Mesendoderm (in vitro differentiated cells): ENCODE data around the gene SELENOK.
A peak's percentile ranks its signal among the peaks of the same experiment; 100 is the strongest.

Experiments
- DNase-seq: peaks from one replicate; pipeline ENCODE4 v3.0.0; 2013
- H2AK5ac ChIP-seq: 2 replicates; pipeline ENCODE4 v1.6.1; 2013; ENCODE audit warnings: low read length, inconsistent platforms
- H2BK120ac ChIP-seq: 2 replicates; pipeline ENCODE4 v1.6.1; 2013; ENCODE audit warnings: low read depth, mild to moderate bottlenecking, low read length, moderate library complexity, mixed read lengths
- H2BK15ac ChIP-seq: replicated peaks from 2 replicates; pipeline ENCODE4 v1.6.1; 2013; ENCODE audit warnings: low read depth, mild to moderate bottlenecking, moderate library complexity
- H2BK5ac ChIP-seq: 2 replicates; pipeline ENCODE4 v1.6.1; 2013; ENCODE audit warnings: low read length, inconsistent platforms
- H3K18ac ChIP-seq: 2 replicates; pipeline ENCODE4 v1.6.1; 2013; ENCODE audit warnings: mild to moderate bottlenecking, low read length, mixed read lengths
- H3K23ac ChIP-seq: one replicate; pipeline ENCODE4 v1.6.1; 2013; ENCODE audit warnings: low read length
- H3K27ac ChIP-seq: 2 replicates; pipeline ENCODE4 v1.5.1; 2013; ENCODE audit warnings: low read depth, mild to moderate bottlenecking, inconsistent platforms, low read length, moderate library complexity
- H3K27me3 ChIP-seq: 2 replicates; pipeline ENCODE4 v1.6.1; 2013; ENCODE audit warnings: low read length, control low read depth, mild to moderate bottlenecking, inconsistent platforms; ENCODE audit not compliant: insufficient read depth, poor library complexity
- H3K36me3 ChIP-seq: 2 replicates; pipeline ENCODE4 v1.6.1; 2013; ENCODE audit warnings: low read length, inconsistent platforms; ENCODE audit not compliant: control insufficient read depth, insufficient read depth
- H3K4ac ChIP-seq: one replicate; pipeline ENCODE4 v1.6.1; 2013; ENCODE audit warnings: low read depth, mild to moderate bottlenecking, low read length, moderate library complexity
- H3K4me1 ChIP-seq: 2 replicates; pipeline ENCODE4 v1.6.1; 2013; ENCODE audit warnings: low read depth, low read length, inconsistent platforms; ENCODE audit not compliant: control insufficient read depth
- H3K4me2 ChIP-seq: 2 replicates; pipeline ENCODE4 v1.6.1; 2013; ENCODE audit warnings: low read length
- H3K4me3 ChIP-seq: 2 replicates; pipeline ENCODE4 v1.5.1; 2013; ENCODE audit warnings: mild to moderate bottlenecking, low read length
- H3K56ac ChIP-seq: one replicate; pipeline ENCODE4 v1.6.1; 2013; ENCODE audit warnings: low read length
- H3K79me1 ChIP-seq: 2 replicates; pipeline ENCODE4 v1.6.1; 2013; ENCODE audit warnings: low read length, inconsistent platforms
- H3K79me2 ChIP-seq: 2 replicates; pipeline ENCODE4 v1.6.1; 2013; ENCODE audit warnings: mild to moderate bottlenecking, low read length; ENCODE audit not compliant: control insufficient read depth, insufficient read depth
- H3K9ac ChIP-seq: 2 replicates; pipeline ENCODE4 v1.6.1; 2013; ENCODE audit warnings: low read length, inconsistent platforms
- H4K5ac ChIP-seq: one replicate; pipeline ENCODE4 v1.6.1; 2013; ENCODE audit warnings: low read length
- H4K8ac ChIP-seq: one replicate; pipeline ENCODE4 v1.6.1; 2013; ENCODE audit warnings: low read depth, mild to moderate bottlenecking, control low read depth, low read length, moderate library complexity
- WGBS: extraction: QIAGEN DNeasy Blood & Tissue Kit; methylation state at CpG from one replicate; pipeline ENCODE4 v1.1.7; 2013; ENCODE audit warnings: low lambda C conversion rate, missing lambda C conversion rate; ENCODE audit not compliant: insufficient coverage; ENCODE audit errors: extremely low coverage; 5-methylcytosine and 5-hydroxymethylcytosine counted together

SELENOK gene

DNA sequence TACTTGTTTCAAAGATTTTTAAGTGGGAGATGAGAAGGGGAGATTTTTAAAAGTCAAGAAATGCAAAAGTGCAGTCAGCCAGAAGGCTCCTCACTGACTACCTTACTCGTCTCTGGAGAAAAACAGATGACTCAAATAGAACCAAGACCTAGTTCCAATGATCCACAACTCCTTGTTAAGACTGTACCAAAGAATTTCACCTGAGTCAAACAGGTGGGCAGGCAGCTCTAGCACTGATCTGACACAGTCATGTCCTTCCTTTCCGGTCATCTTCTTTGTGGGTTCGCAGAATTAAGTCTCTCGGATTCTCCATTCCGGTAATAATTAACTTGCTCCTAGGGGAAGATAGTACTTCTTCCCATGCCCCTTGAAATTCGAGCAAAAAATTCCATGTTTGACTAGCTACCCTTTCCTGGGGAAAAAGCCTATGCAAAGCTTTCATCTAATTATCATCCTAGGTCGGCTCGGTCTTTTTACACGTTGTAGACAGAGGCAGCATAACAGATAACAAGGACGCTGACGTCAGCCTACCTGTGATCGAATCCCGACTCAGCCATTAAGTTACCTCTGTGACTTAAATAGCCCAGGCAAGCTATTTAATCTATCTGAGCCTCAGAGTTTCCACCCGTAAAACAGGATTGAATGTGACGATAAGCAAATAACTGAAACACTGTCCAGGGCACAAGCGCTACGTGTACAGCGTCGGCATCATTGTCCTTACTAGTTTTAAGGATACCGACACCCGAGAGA, 758 bp downstream of the SELENOK start:
- peak; percentile 82 for DNase-seq
- WGBS: no CpG with 5 or more reads among the region's 21 CpGs

DNA sequence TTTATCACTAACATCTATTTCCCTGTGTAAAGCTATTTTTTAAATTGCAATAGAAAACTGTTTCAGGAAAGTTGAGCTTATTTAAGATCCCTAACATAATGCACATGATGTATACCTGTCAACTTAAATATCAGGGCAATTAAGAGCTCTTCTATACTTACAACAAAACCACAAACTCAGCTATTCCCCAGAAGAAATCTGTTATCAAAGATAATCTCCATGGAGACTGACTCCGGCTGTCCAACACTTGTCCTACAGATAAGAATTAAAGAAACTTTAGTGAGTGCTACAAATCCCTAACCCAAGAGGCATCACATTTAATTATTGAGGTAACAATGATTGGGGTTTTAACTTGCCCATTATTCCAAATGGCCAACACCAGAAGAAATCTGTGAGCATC, 3.4 kb downstream of the SELENOK start:
- H2BK15ac ChIP-seq: no peak overlapping the region
- H4K8ac ChIP-seq: no peak overlapping the region
- no peaks in the 10 kb centered on the region for H3K27me3 ChIP-seq
- H3K23ac ChIP-seq: no peak overlapping the region
- H3K56ac ChIP-seq: no peak overlapping the region
- no peak for DNase-seq
- H3K79me2 ChIP-seq: peaks cover 21% of the 10 kb centered on the region
- H3K4ac ChIP-seq: no peak overlapping the region
- no peak overlapping the region for H3K27ac ChIP-seq
- H3K79me1 ChIP-seq: peaks cover 13% of the 10 kb centered on the region
- H3K36me3 ChIP-seq: no peaks in the 10 kb centered on the region
- H3K18ac ChIP-seq: no peak overlapping the region
- no peak overlapping the region for H2BK120ac ChIP-seq
- H2AK5ac ChIP-seq: no peak overlapping the region
- H2BK5ac ChIP-seq: no peak overlapping the region
- H4K5ac ChIP-seq: no peak overlapping the region
- peaks cover 5% of the 10 kb centered on the region for H3K4me1 ChIP-seq
- no peak overlapping the region for H3K4me3 ChIP-seq
- no CpG with 5 or more reads among the region's 1 CpG for WGBS
- no peak overlapping the region for H3K9ac ChIP-seq
- H3K4me2 ChIP-seq: no peak overlapping the region

More for the DNA sequence above, 758 bp downstream of the SELENOK start:
- Histone ChIP-seq H3K79me1 (peaks cover 13% of the 10 kb centered on the region), H3K4me1 (peaks cover 5% of the 10 kb centered on the region), H4K8ac (no peak overlapping the region), H2BK120ac (no peak overlapping the region), H4K5ac (no peak overlapping the region), H3K23ac (no peak overlapping the region), H3K79me2 (peaks cover 21% of the 10 kb centered on the region), H2BK5ac (no peak overlapping the region), H3K27me3 (no peaks in the 10 kb centered on the region), H2BK15ac (no peak overlapping the region), H3K27ac (no peak overlapping the region), H2AK5ac (no peak overlapping the region), H3K18ac (no peak overlapping the region), H3K9ac (peak overlapping the region; percentile 86), H3K56ac (peak overlapping the region; percentile 93), H3K4ac (peak overlapping the region; percentile 5), H3K36me3 (no peaks in the 10 kb centered on the region), H3K4me2 (peak overlapping the region; percentile 77), H3K4me3 (peak overlapping the region; percentile 90)

DNA sequence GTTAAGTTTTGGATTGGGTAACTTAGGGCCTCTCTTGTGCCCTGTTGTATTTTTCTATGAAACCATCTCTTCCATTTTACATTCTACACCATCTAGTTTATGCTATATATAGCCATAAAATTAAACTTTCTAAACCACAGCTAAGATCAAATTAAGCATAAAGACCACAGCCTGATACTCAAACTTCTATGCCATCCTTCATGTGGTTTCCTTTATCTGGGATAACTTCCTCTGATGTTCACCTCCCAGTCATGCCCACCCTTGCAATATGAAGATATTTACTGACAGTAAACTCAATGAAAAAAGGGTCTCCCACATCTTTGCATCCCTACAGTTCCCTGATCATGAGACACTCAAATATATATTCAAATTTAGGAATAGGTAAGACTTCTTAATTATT, 4.2 kb downstream of the SELENOK start:
- Histone ChIP-seq H3K4me3 (no peak overlapping the region), H2BK120ac (no peak overlapping the region), H3K23ac (no peak overlapping the region), H3K9ac (no peak overlapping the region), H3K79me2 (peaks cover 21% of the 10 kb centered on the region), H3K4me2 (no peak overlapping the region), H3K79me1 (peaks cover 13% of the 10 kb centered on the region), H4K8ac (no peak overlapping the region), H3K4ac (no peak overlapping the region), H3K56ac (no peak overlapping the region), H2AK5ac (no peak overlapping the region), H2BK15ac (no peak overlapping the region), H4K5ac (no peak overlapping the region), H3K27me3 (no peaks in the 10 kb centered on the region), H3K4me1 (peaks cover 5% of the 10 kb centered on the region), H3K36me3 (no peaks in the 10 kb centered on the region), H3K18ac (no peak overlapping the region), H2BK5ac (no peak overlapping the region), H3K27ac (no peak overlapping the region)
- no peak for DNase-seq

DNA sequence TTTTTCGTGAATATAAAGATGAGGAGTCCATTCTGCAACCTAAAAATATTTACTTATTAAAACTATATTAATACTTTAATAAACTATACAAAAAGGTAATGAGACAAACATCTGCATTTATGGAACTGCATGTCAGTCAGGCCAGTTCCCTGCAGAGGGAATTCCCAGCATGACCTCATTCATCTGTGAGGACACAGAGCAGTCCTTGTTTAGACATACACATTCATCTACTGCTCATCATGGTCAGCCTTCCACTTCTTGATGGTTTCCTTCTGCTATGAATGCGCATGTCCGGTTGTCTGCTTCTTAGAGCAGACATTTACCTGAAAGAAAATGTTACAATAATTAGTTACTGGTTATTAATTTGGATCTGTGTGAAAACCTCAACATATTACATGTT, 6.4 kb downstream of the SELENOK start:
- Histone ChIP-seq H3K79me2 (peaks cover 12% of the 10 kb centered on the region), H3K27me3 (no peaks in the 10 kb centered on the region), H3K23ac (no peak overlapping the region), H3K79me1 (peaks cover 9% of the 10 kb centered on the region), H3K56ac (no peak overlapping the region), H3K4me1 (peaks cover 11% of the 10 kb centered on the region), H3K4me2 (no peak overlapping the region), H2BK5ac (no peak overlapping the region), H4K8ac (no peak overlapping the region), H3K4me3 (no peak overlapping the region), H2BK120ac (no peak overlapping the region), H2AK5ac (no peak overlapping the region), H2BK15ac (no peak overlapping the region), H3K36me3 (no peaks in the 10 kb centered on the region), H3K4ac (no peak overlapping the region), H4K5ac (no peak overlapping the region), H3K18ac (no peak overlapping the region), H3K27ac (no peak overlapping the region), H3K9ac (no peak overlapping the region)
- no CpG with 5 or more reads among the region's 3 CpGs for WGBS
- no peak for DNase-seq

DNA sequence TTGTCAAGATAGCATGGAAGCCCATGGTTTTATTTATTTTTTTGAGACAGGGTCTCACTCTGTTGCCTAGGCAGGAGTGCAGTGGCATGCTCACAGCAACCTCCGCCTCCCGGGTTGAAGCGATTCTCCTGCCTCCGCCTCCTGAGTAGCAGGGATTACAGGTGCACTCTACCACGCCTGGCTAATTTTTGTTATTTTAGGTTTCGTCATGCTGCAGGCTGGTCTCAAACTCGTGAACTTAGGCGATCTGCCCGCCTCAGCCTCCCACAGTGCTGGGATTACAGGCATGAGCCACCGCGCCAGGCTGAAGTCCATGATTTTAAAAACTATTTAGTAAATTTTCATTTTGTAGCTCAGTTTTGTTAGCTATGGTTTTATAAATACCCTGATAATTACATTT, 7.0 kb downstream of the SELENOK start:
- H2BK5ac ChIP-seq: no peak overlapping the region
- no peak overlapping the region for H2AK5ac ChIP-seq
- H3K18ac ChIP-seq: no peak overlapping the region
- H3K79me2 ChIP-seq: peaks cover 8% of the 10 kb centered on the region
- H3K4ac ChIP-seq: no peak overlapping the region
- H3K79me1 ChIP-seq: peaks cover 6% of the 10 kb centered on the region
- no peak overlapping the region for H3K56ac ChIP-seq
- peaks cover 9% of the 10 kb centered on the region for H3K4me1 ChIP-seq
- H2BK15ac ChIP-seq: no peak overlapping the region
- no peak overlapping the region for H3K9ac ChIP-seq
- H3K23ac ChIP-seq: no peak overlapping the region
- no peak overlapping the region for H2BK120ac ChIP-seq
- no peak overlapping the region for H4K8ac ChIP-seq
- WGBS: no CpG with 5 or more reads among the region's 11 CpGs
- H3K27me3 ChIP-seq: no peaks in the 10 kb centered on the region
- no peak overlapping the region for H3K4me3 ChIP-seq
- H3K27ac ChIP-seq: no peak overlapping the region
- no peak overlapping the region for H4K5ac ChIP-seq
- no peak overlapping the region for H3K4me2 ChIP-seq
- H3K36me3 ChIP-seq: no peaks in the 10 kb centered on the region
- no peak for DNase-seq

DNA sequence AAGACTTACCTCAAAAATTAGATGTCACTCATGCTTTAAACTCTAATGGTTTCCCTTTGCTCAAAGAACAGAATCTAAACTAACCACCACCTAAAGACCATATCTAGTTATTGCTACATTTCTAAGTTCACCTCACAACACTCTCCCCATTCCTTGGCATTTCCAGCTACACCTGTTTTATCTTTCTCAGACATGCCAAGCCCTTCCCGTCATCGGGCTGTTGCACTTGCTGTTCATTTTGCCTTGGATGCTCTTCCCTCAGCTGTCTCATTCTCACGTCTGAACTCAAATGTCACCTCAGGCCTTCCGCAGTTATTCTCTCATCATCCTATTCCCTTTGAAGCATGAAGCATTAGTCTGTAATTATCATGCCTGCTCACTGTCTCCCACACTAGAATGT, 8.7 kb downstream of the SELENOK start:
- no peak overlapping the region for H3K4ac ChIP-seq
- no peak for DNase-seq
- H3K79me1 ChIP-seq: peaks cover 6% of the 10 kb centered on the region
- no peak overlapping the region for H2BK120ac ChIP-seq
- H3K27me3 ChIP-seq: no peaks in the 10 kb centered on the region
- peaks cover 9% of the 10 kb centered on the region for H3K4me1 ChIP-seq
- H2AK5ac ChIP-seq: no peak overlapping the region
- H4K5ac ChIP-seq: no peak overlapping the region
- H3K9ac ChIP-seq: no peak overlapping the region
- H3K18ac ChIP-seq: no peak overlapping the region
- no peak overlapping the region for H3K4me3 ChIP-seq
- peaks cover 6% of the 10 kb centered on the region for H3K79me2 ChIP-seq
- no peaks in the 10 kb centered on the region for H3K36me3 ChIP-seq
- H2BK5ac ChIP-seq: no peak overlapping the region
- WGBS: no CpG with 5 or more reads among the region's 4 CpGs
- no peak overlapping the region for H3K27ac ChIP-seq
- H4K8ac ChIP-seq: no peak overlapping the region
- H3K23ac ChIP-seq: no peak overlapping the region
- H3K56ac ChIP-seq: no peak overlapping the region
- no peak overlapping the region for H2BK15ac ChIP-seq
- H3K4me2 ChIP-seq: no peak overlapping the region
